ELR (cell line): ENCODE data around the gene RNF40.

Experiments used
- DNase-seq: peaks from one replicate; pipeline ENCODE4 v3.0.0-alpha.2; 2015; ENCODE audit warnings: low read depth

RNF40 gene

DNA sequence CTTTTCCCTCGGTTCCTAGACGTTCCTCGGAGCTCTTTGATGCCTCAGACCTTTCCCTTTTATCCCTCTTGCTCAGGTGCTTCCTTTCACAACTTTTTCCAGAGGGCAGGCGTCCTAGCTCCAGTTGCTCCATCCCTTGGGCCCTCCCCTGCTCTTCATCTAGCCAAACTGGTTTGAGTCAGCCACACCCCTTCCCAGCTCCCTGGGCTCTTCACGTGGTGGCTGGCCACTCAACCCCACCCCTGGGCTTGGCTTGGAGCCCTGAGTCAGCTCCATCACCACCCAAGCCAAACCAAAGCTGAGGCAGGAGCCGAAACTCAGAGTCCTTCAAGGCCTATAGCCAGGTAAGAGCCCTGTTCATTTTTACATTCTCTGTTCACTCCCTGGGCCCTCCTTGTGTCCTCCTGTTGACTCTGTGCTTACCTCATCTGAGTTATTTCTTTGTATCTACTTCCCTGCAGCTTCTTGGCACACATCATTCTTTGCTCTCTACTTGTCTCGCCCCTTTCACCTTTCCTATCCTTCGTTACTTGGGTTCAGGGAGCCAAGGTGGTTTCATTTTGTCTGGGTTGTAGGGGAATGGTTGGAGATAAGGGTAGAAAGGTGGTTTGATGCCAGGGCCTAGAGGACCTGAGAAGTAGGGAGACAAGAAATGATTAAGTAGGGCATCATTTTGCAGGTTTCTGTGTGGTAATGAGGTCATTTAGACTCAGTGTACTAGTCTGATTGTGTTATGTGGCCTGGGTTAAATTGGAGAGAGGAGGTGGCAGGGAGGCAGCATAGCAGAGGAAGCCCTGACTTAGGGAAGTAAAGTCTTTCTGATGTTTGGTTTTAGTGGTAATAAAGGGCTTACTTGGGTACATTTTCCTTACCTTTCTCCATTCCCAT, 21.5 kb upstream of the RNF40 start:
- DNase-seq, result peak; percentile 89

GRCh38 chr16:30741461-30741914, 20.6 kb upstream of the RNF40 start:
- DNase-seq, result peak; percentile 96

DNA sequence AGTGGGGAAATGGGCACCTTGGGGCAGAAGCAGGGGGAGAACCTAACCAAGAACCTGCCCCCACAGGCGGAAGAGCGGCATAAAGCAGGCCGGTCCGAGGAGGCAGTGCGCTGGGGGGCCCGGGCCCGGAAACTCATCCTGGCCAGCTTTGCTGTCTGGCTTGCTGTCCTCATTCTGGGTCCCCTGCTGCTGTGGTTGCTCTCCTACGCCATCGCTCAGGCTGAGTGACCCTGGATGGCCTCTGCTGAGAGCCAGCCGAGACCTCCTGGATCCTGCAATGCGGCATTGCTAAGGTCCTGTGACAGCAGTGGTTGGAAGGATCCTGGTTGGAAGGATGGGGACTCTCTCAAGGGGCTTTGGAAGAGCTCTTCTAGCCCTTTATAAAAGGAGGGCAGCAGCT, 18.4 kb upstream of the RNF40 start:
- no peak for DNase-seq

- no peak for DNase-seq
Observed at GRCh38 chr16:30744183-30744582, 17.9 kb upstream of the RNF40 start.

DNA sequence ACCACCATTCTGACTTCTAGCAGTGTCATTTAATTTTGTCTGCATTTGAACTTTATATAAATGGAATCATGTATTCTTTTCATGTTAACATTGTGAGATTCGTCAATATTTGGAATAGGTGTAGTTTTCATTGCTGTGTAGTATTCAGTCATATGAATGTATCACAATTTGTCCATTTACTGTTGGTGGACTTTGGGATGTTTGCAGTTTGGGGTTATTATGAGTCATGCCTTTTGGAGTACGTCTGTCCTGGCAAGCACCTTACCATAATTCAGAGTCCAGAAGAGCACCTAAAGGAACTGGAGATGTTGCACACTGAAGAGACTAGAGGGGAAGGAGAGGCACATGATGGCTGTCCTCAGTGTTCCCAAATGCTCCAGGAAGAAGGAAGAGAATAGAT, 17.0 kb upstream of the RNF40 start:
- DNase-seq, result no peak

GRCh38 chr16:30746638-30747175, 15.4 kb upstream of the RNF40 start:
- no peak for DNase-seq

DNA sequence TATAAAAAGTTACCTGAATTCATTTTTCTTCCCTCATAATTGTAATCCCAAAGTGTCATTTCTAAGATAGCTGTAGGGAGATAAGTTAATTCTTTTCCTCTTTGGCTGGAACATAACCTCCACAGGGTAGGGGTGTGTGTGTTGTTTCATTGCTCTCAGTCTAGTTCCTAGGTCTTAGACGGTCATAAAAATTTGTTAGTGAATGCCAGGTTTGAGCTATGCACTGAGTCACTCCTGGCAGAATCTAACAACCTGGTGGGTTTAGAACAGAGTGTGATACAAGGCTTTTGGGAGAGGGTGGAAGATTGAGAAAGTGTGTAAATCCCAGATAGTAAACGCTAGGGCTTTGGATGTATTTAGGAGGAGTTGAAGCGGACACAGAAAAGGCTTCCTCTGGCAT, 14.8 kb upstream of the RNF40 start:
- peak; percentile 75 for DNase-seq

GRCh38 chr16:30747799-30748633, 14.1 kb upstream of the RNF40 start, which contains the start of gene PHKG2:
TSS of gene PHKG2 (plus strand) at chr16:30748425. CDS start at chr16:30748821, 396 bp downstream.
- DNase-seq, result peak; percentile 99

GRCh38 chr16:30748634-30749445, 13.3 kb upstream of the RNF40 start:
- DNase-seq, result peak; percentile 76

GRCh38 chr16:30750201-30750600, 11.9 kb upstream of the RNF40 start:
- no peak for DNase-seq

GRCh38 chr16:30750876-30751465, 11.2 kb upstream of the RNF40 start:
- DNase-seq, result no peak

- DNase-seq, result no peak
Observed at GRCh38 chr16:30753596-30753995, 8.5 kb upstream of the RNF40 start.

- no peak for DNase-seq
Observed at GRCh38 chr16:30755955-30756780, 6.0 kb upstream of the RNF40 start.

- no peak for DNase-seq
Observed at GRCh38 chr16:30756781-30757100, 5.4 kb upstream of the RNF40 start.

DNA sequence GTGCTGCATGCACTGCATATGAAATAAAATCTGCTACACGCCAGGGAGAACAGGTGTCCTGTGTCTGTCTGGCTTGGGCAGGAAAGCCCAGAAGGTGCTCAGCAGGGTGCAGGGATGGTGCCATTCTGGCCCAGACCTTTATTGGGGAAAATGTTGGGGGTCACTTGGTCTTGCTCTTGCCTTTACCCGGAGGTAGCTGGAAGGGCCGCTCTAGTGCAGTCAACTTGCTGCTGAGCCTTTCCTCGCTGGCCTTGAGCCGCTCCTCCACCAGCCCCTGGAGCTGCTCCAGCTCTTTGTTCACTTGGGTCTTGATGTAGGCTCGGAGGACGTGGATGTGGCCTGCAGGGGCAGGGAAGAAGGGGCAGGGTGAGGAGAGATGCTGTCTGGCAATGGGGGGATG, 4.8 kb upstream of the RNF40 start:
- no peak for DNase-seq

- no peak for DNase-seq
Observed at GRCh38 chr16:30758988-30759491, 3.1 kb upstream of the RNF40 start.

DNA sequence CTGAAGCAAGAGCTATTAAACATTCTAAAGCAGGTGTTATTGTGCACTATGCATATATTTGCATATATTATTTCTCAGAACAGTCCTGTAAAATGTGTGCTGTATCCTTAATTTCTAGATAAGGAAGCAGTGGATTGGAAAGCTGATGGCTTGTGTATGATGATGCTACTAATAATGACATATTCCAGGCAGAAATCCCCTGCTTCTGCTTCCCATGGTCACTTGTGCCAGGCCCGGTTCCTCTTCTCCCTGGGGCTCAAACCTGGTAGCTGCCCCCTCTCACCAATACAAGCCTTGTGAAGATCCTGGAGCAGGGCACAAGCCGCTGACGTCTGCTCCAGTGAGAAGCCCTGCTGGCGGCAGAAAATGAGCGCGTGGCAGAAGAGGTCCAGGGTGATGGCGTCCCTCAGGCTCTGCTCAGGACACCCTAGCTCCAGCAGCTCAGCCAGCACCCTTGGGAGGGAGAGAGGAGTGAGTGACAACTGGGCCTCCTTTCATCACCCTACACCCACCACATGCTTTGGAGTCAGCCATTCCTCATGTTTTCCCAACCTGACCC, 2.0 kb upstream of the RNF40 start:
- no peak for DNase-seq

GRCh38 chr16:30760577-30761426, 1.3 kb upstream of the RNF40 start:
- no peak for DNase-seq

DNA sequence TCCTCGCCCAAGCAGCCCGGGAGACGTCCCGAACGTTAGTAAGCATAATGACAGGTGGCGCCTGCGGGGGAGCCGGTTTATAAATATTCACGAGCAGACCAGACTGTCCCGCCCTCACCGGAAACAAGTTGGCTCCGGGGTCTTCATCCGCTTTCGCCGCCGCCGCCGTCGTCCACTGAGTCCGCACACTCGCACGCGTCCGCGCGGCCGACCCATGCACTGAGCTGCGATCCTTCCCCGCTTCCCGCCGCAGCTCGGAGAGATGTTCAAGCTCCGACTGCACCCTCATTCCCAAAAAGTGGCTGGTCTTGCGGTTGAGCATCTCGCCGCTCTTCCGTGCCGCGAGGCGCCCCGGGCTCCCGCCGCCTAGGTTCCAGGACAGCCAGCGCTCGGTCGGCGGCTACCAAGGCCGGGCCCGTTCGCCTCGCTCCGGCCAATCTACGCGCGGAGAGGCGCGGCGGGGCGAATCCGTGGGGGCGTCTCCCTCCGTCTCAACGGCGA, 645 bp upstream of the RNF40 start:
- DNase-seq, result peak; percentile 69
